HS-5 (cell line): ENCODE results near the gene ZGPAT.

Experiments
- DNase-seq: peaks from one replicate; pipeline ENCODE4 v3.0.0-alpha.2; 2012; ENCODE audit warnings: low read depth

ZGPAT gene

DNA sequence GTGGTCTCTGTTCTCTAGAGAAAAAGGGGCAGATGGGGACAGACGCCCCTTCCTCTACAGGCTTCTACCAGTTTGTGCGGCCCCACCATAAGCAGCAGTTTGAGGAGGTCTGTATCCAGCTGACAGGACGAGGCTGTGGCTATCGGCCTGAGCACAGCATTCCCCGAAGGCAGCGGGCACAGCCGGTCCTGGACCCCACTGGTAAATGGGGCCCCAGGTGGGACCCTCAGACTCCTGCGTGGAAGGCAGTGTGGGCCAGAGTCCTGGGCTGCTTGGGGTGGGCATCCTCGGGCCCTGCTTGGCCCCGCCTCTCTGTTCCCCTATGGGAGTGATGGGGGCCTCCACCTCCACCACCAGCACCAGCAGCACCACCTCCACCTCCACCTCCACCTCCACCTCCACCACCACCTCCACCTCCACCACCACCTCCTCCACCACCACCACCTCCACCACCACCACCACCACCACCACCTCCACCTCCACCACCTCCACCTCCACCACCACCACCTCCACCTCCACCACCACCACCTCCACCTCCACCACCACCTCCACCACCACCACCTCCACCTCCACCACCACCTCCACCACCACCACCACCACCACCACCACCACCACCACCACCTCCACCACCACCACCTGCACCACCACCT lies 14.6 kb upstream of the ZGPAT start:
- no peak for DNase-seq

DNA sequence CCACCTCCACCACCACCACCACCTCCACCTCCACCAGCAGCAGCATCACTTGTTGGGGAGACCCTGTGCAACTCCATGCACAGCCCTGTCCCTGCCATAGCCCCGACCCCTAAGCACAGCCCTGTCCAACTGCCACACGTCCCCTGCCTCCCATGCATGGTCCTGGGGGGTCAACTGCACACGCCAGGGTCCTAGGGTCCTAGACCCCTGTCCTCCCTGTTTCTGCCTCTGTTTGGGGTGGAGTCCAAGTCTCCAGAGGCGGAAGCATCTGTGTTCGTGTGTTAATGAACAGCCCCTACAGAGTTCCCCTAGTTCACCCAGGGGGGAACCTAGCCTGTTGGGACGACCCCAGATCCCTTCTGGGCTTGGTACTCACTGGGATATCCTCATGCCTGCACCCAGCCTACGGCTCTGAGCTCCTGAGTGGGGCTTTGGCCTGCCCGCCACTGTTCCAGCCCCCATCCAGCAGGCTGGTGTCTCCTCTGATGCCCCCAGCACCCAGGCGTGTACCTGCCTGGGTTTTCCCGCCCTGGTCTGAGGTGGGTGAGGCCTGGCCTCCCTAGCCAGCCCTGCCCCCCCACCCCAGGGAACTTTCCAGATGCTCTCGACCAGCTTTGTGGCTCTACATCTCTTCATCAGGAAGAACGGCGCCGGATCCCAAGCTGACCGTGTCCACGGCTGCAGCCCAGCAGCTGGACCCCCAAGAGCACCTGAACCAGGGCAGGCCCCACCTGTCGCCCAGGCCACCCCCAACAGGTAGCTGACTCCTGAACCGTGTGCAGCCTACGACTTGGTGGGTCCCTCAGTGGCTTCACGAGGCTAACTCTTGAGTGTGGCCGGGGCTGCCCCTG lies 13.9 kb upstream of the ZGPAT start:
- no peak for DNase-seq

DNA sequence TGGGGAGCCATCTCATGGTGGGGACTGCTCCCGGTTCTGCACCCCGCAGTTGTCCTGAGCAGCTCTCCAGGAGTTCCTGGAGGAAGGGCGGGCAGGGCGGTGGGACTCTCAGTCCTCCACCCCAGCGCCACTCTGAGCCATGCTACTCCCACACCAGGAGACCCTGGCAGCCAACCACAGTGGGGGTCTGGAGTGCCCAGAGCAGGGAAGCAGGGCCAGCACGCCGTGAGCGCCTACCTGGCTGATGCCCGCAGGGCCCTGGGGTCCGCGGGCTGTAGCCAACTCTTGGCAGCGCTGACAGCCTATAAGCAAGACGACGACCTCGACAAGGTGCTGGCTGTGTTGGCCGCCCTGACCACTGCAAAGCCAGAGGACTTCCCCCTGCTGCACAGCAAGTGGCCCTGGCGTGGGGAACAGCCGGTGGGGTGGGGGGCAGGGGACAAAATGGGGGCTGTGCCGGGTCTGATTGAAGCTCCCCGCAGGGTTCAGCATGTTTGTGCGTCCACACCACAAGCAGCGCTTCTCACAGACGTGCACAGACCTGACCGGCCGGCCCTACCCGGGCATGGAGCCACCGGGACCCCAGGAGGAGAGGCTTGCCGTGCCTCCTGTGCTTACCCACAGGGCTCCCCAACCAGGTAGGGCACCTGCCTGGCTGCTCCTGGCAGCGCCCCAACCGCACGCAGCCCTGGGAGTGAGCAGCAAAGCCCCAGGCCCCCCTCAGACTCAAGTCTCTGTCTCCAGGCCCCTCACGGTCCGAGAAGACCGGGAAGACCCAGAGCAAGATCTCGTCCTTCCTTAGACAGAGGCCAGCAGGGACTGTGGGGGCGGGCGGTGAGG lies 13.0 kb upstream of the ZGPAT start:
- no peak for DNase-seq

DNA sequence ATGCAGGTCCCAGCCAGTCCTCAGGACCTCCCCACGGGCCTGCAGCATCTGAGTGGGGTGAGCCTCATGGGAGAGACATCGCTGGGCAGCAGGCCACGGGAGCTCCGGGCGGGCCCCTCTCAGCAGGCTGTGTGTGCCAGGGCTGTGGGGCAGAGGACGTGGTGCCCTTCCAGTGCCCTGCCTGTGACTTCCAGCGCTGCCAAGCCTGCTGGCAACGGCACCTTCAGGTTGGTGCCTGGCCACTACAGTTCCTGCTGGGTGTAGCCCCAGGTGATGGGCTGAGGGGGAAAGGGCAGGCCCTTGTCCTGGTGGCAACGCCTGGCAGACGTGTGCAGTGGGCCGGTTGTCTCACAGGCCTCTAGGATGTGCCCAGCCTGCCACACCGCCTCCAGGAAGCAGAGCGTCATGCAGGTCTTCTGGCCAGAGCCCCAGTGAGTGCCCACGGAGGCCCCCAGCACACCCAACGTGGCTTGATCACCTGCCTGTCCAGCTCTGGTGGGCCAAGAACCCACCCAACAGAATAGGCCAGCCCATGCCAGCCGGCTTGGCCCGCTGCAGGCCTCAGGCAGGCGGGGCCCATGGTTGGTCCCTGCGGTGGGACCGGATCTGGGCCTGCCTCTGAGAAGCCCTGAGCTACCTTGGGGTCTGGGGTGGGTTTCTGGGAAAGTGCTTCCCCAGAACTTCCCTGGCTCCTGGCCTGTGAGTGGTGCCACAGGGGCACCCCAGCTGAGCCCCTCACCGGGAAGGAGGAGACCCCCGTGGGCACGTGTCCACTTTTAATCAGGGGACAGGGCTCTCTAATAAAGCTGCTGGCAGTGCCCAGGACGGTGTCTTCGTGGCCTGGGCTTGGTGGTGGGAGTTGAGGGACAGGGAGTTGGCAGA lies 12.2 kb upstream of the ZGPAT start:
- DNase-seq = no peak

DNA sequence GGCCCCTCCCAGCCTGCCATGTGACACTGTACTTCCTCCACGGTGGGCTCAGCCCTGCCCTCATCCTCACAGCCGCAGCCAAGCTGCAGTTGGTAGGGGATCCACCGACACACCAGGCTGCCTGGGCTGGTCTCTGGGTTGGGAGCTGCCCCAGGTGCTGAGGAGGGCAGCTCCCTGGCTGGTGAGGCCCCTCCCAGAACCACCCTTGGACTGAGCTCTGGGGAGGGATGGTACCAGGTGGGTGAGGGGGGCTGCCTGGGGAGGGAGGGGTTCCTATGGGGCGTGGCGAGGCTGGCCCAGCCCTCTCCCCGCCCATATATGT lies 11.6 kb upstream of the ZGPAT start:
- DNase-seq = no peak

DNA sequence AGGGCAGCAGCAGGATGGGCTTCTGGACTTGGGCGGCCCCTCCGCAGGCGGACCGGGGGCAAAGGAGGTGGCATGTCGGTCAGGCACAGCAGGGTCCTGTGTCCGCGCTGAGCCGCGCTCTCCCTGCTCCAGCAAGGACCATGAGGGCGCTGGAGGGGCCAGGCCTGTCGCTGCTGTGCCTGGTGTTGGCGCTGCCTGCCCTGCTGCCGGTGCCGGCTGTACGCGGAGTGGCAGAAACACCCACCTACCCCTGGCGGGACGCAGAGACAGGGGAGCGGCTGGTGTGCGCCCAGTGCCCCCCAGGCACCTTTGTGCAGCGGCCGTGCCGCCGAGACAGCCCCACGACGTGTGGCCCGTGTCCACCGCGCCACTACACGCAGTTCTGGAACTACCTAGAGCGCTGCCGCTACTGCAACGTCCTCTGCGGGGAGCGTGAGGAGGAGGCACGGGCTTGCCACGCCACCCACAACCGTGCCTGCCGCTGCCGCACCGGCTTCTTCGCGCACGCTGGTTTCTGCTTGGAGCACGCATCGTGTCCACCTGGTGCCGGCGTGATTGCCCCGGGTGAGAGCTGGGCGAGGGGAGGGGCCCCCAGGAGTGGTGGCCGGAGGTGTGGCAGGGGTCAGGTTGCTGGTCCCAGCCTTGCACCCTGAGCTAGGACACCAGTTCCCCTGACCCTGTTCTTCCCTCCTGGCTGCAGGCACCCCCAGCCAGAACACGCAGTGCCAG lies 11.0 kb upstream of the ZGPAT start, which contains the start of gene TNFRSF6B:
Gene TNFRSF6B (plus strand): TSS at position 25 of the 729 bp plus-strand sequence. CDS start 116 bp downstream, at position 141.
- DNase-seq = no peak

DNA sequence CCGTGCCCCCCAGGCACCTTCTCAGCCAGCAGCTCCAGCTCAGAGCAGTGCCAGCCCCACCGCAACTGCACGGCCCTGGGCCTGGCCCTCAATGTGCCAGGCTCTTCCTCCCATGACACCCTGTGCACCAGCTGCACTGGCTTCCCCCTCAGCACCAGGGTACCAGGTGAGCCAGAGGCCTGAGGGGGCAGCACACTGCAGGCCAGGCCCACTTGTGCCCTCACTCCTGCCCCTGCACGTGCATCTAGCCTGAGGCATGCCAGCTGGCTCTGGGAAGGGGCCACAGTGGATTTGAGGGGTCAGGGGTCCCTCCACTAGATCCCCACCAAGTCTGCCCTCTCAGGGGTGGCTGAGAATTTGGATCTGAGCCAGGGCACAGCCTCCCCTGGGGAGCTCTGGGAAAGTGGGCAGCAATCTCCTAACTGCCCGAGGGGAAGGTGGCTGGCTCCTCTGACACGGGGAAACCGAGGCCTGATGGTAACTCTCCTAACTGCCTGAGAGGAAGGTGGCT lies 10.4 kb upstream of the ZGPAT start:
- DNase-seq = no peak

DNA sequence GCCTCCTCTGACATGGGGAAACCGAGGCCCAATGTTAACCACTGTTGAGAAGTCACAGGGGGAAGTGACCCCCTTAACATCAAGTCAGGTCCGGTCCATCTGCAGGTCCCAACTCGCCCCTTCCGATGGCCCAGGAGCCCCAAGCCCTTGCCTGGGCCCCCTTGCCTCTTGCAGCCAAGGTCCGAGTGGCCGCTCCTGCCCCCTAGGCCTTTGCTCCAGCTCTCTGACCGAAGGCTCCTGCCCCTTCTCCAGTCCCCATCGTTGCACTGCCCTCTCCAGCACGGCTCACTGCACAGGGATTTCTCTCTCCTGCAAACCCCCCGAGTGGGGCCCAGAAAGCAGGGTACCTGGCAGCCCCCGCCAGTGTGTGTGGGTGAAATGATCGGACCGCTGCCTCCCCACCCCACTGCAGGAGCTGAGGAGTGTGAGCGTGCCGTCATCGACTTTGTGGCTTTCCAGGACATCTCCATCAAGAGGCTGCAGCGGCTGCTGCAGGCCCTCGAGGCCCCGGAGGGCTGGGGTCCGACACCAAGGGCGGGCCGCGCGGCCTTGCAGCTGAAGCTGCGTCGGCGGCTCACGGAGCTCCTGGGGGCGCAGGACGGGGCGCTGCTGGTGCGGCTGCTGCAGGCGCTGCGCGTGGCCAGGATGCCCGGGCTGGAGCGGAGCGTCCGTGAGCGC lies 9.8 kb upstream of the ZGPAT start:
- DNase-seq = no peak

DNA sequence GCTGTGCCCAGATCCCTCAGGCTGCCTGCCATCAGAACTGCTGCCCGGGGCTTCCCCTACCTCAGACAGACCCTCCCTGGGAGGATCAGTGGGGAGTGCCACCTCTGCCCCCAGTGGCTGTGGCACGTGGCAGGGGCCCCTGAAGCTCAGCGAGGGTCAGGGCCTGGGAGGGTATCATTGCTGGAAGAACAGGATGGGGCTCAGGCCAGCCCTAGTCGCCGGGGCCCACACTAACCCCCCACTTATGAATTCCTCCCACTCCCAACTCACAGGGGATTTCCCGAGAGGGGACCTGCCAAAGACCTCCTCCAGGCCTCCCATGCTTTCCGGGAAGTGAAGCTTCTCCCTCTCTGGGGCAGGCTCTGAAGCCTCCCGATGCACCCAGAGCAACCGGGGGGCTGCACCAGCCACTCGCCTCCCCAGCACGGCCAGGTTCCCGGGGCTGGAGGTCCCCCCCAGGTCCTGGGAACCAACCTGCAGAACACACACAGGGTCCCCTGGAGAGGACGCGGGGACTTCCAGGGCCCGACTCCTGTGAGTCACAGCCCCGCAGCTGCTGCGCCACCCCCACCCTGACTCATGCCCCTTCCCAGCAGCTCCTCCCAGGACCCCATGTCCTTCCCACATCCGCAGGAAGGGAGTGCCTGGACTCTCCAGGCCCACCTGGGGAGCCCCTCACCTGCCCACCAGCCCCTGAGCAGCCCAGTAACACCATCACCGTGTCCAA lies 8.9 kb upstream of the ZGPAT start:
- peak; percentile 81 for DNase-seq

DNA sequence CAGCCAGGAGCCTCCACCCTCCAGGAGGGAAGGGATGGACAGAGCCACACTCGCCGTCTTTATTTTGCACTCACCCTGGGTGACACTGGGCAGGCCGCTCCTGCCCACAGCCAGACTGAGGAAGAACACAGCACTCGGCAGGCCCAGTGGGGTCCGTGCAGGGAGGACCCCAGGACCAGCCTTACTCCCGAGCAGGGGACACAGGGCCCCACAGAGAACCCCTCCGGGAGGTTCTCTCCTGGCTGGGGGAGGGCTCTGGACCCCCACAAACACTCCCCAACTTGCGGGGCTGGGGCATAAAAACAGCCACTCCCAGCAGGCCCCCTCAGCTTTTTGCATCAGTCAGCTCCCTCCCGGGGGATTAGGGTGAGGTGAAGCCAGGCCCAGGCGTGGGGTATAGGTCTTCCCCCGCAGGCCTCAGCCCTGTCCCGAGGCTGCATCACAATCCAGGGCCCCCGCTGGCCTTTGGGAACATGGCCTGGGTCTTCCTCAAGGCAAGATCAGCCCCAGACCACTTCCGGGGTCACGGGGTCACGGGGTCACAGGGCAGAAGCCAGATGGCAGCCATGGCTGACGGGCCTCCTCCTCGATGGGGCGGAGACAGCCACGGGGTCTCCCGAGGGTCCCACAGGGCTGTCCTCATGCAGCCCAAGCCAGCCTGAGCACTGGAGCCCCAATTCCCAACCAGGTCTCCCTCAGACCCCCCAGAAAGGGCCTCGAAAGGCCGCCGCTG lies 8.2 kb upstream of the ZGPAT start:
- DNase-seq = no peak

DNA sequence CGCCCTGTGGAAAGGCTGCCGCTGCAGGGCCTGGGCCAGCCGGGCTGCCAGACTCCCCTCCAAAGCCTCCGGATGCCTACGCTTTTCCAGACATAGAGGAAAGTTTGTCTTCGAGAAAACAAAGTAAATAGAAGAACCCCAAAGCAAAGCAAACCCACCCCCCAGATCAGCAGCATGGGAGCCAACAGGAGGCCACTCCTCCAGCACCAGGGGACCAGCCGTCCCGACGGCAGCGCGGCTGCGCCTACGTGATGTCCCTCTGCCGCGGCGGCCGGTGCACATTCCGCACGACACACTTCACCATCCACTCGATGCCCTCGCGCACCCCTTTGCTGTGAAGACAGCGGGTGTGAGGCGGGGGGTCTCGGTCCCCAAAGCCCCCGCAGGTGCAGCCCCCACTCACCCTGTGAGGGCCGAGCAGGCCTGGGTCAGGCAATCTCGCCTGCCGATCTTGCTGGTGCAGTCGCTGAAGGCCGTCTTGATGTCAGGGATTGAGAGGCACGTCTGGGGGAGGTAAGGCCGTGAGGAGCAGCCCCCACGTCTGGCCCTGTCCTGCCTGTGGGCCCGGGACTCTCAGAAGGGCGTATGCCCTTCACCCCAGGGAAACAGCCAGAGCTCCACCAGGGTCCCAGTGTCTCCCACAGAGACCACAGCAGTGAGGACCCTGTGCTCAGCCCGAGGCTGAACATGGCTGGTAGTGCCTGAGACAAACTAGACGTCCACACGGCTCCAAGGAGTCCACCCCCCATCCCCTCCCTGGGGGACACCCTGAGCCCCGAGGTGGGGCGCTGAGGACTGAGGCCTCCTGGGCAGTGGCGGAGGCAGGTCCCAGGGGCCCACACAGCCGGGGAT lies 7.4 kb upstream of the ZGPAT start:
- DNase-seq = no peak

DNA sequence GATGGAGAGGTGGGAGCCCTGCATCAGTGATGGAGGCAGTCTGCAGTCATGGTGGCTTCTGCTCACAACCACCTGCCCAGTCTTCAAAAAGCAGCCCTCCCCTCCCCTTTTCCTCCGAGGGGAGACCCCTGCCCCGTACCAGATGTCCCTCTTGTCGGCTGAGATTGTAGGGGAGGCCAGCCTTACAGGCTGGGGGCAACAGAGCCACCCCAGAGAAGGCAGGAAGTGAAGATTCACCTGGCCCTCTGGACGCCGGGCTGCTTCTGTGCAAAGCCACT lies 6.8 kb upstream of the ZGPAT start:
- DNase-seq = no peak

DNA sequence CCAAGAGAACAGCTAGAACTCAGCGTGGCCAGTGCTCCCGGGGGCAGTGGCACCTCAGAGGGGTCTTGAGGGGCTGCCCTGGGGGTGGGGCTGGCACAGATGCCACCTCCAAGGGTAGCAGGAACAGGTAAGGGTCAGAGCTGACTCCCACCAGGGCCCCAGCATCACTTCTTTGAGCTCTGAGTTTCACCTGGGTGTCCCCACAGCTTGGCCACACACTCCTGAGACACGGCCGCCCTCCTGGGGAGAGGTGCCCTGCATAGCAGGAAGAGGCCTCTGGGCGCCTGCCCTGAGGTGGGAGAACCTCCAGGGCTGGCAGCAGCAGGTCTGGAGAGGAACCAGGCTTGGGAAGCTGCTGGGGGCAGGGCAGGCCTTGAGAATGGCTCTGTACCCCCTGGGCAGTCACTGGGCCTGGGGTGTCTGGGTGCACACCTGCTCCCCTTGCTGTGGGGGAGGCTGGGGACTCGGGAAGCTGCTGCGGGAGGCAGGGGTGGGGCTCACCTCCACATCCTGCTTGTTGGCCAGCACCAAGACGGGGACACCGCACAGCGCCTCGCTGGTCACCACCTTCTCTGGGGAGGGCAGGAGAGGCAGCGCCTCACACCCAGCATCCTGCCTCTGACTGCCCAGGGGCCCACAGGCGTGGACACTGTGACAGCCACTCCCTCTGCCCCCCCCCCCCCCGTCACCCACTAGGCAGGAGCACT lies 6.4 kb upstream of the ZGPAT start:
- DNase-seq = no peak

DNA sequence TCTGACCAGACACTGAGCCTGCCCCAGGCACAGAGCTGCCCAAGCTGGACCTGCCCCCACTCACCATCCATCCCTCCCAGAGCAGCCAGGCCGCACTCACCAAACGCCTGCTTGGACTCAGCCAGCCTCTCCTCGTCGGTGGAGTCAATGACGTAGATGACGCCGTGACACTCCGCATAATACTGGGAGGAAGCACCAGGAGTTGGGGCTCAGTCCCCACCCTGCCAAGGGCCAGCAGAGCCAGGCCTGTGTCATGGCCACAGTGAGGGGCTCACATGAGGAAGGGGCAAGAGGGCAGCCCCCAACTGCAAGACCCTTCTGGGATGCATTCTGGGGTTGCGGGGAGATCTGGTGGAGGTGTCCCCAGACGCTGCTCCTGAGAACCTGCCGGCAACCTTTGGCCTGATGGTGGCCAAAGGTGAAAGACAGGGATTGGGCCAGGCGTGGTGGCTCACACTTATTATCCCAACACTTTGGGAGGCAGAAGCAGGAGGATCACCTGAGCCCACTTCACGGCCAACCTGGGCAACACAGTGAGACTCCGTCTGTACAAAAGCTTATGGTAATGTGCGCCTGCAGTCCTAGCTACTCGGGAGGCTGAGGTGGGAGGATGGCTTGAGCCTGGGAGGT lies 5.7 kb upstream of the ZGPAT start:
- no peak for DNase-seq

DNA sequence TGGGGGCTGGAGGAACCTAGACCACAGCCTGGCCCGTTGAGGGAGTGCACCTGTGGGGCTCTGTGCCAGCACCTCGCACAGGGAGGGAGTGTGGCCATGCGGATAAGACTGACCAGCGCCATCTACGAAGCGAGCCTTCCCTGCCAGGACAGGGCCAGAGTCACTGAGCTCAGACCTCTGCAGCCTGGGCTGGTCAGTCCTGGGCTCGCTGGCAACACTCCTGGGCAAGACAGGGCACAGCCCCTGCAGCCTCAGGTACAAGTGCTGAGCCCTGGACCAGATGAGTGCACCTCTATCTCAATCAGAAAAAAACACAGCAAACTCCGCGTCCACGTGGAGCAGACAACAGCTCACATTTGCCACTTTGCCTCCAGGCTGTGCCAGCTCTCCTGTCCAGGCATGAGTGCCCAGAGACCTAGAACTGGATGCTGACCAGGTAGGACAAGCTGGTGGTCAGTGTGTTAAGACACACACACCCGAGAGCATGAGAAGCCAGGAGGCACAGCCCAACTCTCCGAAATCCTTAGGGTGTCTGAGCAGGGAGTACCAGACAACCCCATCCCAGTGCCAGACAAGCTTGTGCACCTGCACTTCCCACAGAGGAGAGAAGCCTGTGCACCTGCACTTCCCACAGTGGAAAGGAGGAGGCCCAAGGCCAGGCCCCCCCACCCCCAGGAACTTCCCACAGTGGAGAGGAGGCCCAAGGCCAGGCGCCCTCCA lies 4.9 kb upstream of the ZGPAT start:
- no peak for DNase-seq

DNA sequence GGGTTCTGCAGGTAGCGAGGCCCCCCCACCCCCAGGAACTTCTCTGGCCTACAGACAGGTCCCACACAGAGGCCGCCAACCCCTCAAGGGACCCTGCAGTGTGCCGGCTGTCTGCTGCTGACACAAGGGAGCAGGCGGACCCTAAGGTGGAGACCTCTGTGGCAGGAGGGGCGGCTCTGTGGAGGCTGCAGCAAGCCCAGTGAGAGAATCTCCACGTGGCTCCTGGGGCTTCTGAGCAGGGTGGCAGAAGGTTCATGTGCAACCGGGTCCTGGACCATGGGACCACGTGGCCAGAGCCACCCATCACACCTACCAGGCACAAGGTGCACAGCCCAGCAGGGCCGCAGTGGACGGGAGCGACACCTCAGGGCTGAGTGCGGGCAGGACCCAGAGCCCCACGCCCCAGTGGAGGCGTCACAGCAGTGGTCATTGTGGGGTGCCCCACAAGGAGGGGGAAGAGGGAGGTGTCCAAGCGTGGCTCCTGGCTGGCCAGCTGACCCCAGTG lies 4.3 kb upstream of the ZGPAT start:
- DNase-seq = no peak
